ENCODE results near the gene LCT. TPM values are rescaled to one million over a fixed set of nuclear protein-coding genes. Genes with fewer than 3 reads are reported as not detected.
A peak's percentile ranks its signal among the peaks of the same experiment; 100 is the strongest.

The LCT gene
- total and polyA plus RNA-seq, 9 donors, result 0.03 to 3.1 (median 0.35) TPM; not detected in 5

DNA sequence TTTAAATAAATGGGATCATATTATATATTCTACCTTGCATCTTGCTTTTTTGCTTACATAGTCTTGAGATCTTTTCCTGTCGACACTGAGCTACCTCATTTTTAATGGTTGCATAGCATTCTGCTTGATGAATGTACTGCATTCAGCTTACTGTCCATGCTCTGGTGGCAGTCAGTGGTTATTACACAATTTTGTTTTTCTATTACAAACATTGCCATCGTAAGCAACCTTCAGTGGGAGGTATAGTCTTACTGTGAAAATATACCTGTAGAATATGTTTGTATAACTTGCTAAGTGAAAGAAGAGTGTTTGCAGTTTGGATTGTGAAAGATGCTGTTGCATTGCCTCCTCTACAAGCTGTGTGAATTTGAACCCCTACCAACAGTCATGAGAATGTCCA lies 52.0 kb downstream of the LCT start:
- Histone ChIP-seq H3K27me3 (ENCODE audit: control insufficient read depth, insufficient read depth, low read length) (no peaks in the 10 kb centered on the region), H3K27ac (ENCODE audit: low read length) (no peak overlapping the region), H3K4me3 (ENCODE audit: low read length) (no peak overlapping the region), H3K9me3 (replicated peaks; ENCODE audit: control insufficient read depth, low read depth, low read length) (no peaks in the 10 kb centered on the region), H3K36me3 (ENCODE audit: control insufficient read depth, insufficient read depth, low read length) (peaks cover 38% of the 10 kb centered on the region), H3K4me1 (ENCODE audit: control insufficient read depth, insufficient read depth, low read length) (no peaks in the 10 kb centered on the region)
- WGBS (ENCODE audit: insufficient coverage), result no CpG with 5 or more reads among the region's 2 CpGs
- no peak for DNase-seq

DNA sequence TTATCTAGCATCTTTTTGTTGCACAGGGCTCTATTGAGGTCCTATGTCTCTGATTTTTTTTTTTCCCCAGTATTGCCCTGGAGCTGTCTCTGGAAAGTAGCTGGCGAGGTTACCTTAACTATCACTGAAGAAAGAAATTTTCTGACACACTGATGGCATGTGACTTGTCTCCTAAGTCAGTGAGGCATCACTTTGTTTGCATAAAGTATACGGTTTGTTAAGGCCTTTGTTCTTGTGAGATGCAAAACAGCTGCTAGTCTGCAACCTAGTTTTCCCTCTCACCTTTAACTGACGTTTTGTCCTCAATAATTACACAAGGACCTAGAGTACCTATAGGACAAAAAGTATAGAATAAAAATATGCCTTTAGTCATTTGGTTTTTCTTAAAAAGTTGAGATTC lies 53.5 kb downstream of the LCT start:
- Histone ChIP-seq H3K27me3 (ENCODE audit: control insufficient read depth, insufficient read depth, low read length) (no peaks in the 10 kb centered on the region), H3K4me3 (ENCODE audit: low read length) (no peak overlapping the region), H3K27ac (ENCODE audit: low read length) (no peak overlapping the region), H3K9me3 (replicated peaks; ENCODE audit: control insufficient read depth, low read depth, low read length) (no peaks in the 10 kb centered on the region), H3K36me3 (ENCODE audit: control insufficient read depth, insufficient read depth, low read length) (peaks cover 39% of the 10 kb centered on the region), H3K4me1 (ENCODE audit: control insufficient read depth, insufficient read depth, low read length) (no peaks in the 10 kb centered on the region)
- DNase-seq, result no peak
- WGBS (ENCODE audit: insufficient coverage), result no CpG with 5 or more reads among the region's 3 CpGs

DNA sequence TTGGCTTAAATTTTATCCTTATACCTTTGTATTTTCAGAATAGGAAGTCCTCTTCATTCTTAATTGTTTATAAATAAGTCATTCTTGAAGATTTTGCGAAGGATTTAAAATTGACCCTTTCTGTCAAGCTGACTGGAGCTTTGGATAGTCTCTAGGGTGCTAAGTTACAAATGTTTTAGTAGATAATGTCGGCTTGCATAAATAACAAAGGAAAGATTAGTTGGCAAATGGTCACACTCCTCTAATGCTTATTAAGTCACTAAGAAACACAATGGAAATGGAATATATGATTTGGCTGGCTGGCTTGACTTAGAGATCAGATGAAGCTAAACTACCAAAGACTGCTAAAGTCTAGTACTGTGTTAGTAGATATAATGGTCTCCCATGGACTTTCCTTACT lies 54.8 kb downstream of the LCT start:
- Histone ChIP-seq H3K9me3 (replicated peaks; ENCODE audit: control insufficient read depth, low read depth, low read length) (no peaks in the 10 kb centered on the region), H3K4me3 (ENCODE audit: low read length) (no peak overlapping the region), H3K36me3 (ENCODE audit: control insufficient read depth, insufficient read depth, low read length) (peaks cover 38% of the 10 kb centered on the region), H3K27ac (ENCODE audit: low read length) (no peak overlapping the region), H3K4me1 (ENCODE audit: control insufficient read depth, insufficient read depth, low read length) (no peaks in the 10 kb centered on the region), H3K27me3 (ENCODE audit: control insufficient read depth, insufficient read depth, low read length) (no peaks in the 10 kb centered on the region)
- no peak for DNase-seq
- WGBS (ENCODE audit: insufficient coverage), result no CpG with 5 or more reads among the region's 2 CpGs

DNA sequence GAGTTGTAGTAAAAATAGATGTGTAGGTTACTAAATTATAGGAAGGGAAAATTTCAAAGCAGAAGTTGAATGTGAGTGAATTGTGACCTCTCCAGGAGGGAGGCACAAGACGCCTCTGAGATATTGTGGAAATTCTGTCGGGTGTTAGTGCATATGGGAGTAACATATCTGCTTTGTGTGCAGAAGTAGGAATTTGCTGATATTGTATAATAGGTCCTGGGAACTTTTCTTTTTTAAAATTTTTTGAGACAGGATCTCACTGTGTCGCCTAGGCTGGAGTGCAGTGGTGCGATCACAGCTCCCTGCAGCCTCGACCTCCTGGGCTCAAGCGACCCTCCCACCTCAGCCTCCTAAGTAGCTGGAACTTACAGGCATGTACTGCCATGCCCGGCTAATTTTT lies 60.6 kb downstream of the LCT start:
- no peak overlapping the region for H3K27ac ChIP-seq (ENCODE audit: low read length)
- no peak overlapping the region for H3K4me3 ChIP-seq (ENCODE audit: low read length)
- no peaks in the 10 kb centered on the region for H3K27me3 ChIP-seq (ENCODE audit: control insufficient read depth, insufficient read depth, low read length)
- no peaks in the 10 kb centered on the region for H3K4me1 ChIP-seq (ENCODE audit: control insufficient read depth, insufficient read depth, low read length)
- H3K36me3 ChIP-seq (ENCODE audit: control insufficient read depth, insufficient read depth, low read length), result peaks cover 50% of the 10 kb centered on the region
- no peak for DNase-seq
- H3K9me3 ChIP-seq (replicated peaks; ENCODE audit: control insufficient read depth, low read depth, low read length), result peaks cover 3% of the 10 kb centered on the region
- WGBS (ENCODE audit: insufficient coverage), result 96% methylated on average over 5 of the region's 7 CpGs

DNA sequence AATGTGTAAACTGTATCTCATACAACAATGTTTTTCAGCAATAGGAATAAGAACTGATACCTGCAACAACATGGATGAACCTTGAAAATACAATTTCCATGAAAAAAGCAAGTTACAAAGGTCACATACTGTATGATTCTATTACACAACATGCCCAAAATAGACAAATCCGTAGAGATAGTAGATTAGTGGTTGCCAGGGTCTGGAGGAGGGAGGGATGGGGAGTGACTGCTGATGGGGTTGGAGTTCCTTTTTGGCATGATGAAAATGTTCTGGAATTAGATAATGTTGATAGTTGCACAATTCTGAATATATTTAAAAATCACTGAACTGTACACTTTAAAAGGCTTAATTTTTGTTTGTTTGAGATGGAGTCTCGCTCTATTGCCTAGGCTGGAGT lies 61.6 kb downstream of the LCT start:
- WGBS (ENCODE audit: insufficient coverage), result no CpG with 5 or more reads among the region's 2 CpGs

DNA sequence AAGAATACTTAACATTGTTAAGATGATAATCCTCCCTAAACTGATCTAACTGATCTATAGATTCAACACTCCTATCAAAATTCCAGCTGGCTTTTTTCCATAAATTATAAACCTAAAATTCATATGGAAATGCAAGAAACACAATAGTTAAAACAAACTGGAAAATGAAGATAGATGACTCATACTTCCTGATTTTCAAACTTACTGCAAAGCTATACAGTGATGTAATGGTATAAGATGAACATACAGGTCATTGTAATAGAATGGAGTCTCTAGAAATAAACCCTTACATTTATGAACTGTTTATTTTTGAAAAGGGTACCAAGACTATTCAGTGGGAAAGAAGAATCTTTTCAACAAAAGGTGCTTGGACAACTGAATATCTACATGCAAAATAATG lies 63.1 kb downstream of the LCT start:
- H3K36me3 ChIP-seq (ENCODE audit: control insufficient read depth, insufficient read depth, low read length), result peaks cover 50% of the 10 kb centered on the region
- no peaks in the 10 kb centered on the region for H3K4me1 ChIP-seq (ENCODE audit: control insufficient read depth, insufficient read depth, low read length)
- no peaks in the 10 kb centered on the region for H3K27me3 ChIP-seq (ENCODE audit: control insufficient read depth, insufficient read depth, low read length)
- DNase-seq, result no peak
- peaks cover 3% of the 10 kb centered on the region for H3K9me3 ChIP-seq (replicated peaks; ENCODE audit: control insufficient read depth, low read depth, low read length)
- H3K4me3 ChIP-seq (ENCODE audit: low read length), result no peak overlapping the region
- no peak overlapping the region for H3K27ac ChIP-seq (ENCODE audit: low read length)

More for the DNA sequence above, 61.6 kb downstream of the LCT start:
- peak; percentile 6 for DNase-seq
- peaks cover 3% of the 10 kb centered on the region for H3K9me3 ChIP-seq (replicated peaks; ENCODE audit: control insufficient read depth, low read depth, low read length)
- H3K36me3 ChIP-seq (ENCODE audit: control insufficient read depth, insufficient read depth, low read length), result peaks cover 51% of the 10 kb centered on the region
- H3K4me3 ChIP-seq (ENCODE audit: low read length), result no peak overlapping the region
- no peaks in the 10 kb centered on the region for H3K4me1 ChIP-seq (ENCODE audit: control insufficient read depth, insufficient read depth, low read length)
- no peaks in the 10 kb centered on the region for H3K27me3 ChIP-seq (ENCODE audit: control insufficient read depth, insufficient read depth, low read length)
- H3K27ac ChIP-seq (ENCODE audit: low read length), result no peak overlapping the region

DNA sequence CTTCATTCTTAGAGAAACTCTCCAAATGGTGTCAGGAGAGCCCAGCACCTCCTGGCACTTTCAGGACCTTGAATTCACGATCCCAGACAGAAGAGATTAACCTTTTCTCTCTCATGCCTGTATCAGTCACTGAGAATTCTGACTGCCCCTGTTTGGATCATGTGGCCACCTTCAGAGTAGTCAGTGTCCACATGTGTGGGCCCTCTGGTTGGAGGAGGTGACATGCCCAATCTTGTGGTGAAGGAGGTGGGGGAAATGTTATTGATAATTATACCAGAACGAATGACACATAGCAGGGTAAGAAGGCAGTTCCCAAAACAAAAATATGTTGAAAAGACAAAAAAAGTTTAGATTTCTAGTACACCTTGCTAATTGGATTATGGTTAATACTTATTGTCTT lies 63.7 kb downstream of the LCT start:
- H3K36me3 ChIP-seq (ENCODE audit: control insufficient read depth, insufficient read depth, low read length), result peaks cover 56% of the 10 kb centered on the region
- peaks cover 3% of the 10 kb centered on the region for H3K9me3 ChIP-seq (replicated peaks; ENCODE audit: control insufficient read depth, low read depth, low read length)
- H3K4me1 ChIP-seq (ENCODE audit: control insufficient read depth, insufficient read depth, low read length), result no peaks in the 10 kb centered on the region
- no peak for DNase-seq
- no peak overlapping the region for H3K27ac ChIP-seq (ENCODE audit: low read length)
- WGBS (ENCODE audit: insufficient coverage), result no CpG with 5 or more reads among the region's 2 CpGs
- H3K27me3 ChIP-seq (ENCODE audit: control insufficient read depth, insufficient read depth, low read length), result no peaks in the 10 kb centered on the region
- no peak overlapping the region for H3K4me3 ChIP-seq (ENCODE audit: low read length)

DNA sequence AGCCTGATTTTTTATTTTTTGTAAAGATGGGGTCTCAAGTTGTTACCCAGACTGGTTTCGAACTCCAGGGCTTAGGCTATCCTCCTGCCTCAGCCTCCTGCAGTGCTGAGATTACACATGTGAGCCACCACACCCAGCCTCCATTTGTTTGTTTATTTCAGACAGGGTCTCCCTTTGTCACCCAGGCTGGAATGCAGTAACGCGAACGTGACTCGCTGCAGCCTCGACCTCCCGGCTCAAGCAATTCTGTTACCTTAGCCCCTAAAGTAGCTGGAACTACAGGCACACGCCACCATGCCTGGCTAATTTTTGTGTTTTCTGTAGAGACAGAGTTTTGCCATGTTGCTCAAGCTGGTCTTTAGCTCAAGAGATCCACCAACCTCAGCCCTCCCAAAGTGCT lies 68.1 kb downstream of the LCT start:
- peaks cover 53% of the 10 kb centered on the region for H3K36me3 ChIP-seq (ENCODE audit: control insufficient read depth, insufficient read depth, low read length)
- 97% methylated on average over 7 of the region's 8 CpGs for WGBS (ENCODE audit: insufficient coverage)

DNA sequence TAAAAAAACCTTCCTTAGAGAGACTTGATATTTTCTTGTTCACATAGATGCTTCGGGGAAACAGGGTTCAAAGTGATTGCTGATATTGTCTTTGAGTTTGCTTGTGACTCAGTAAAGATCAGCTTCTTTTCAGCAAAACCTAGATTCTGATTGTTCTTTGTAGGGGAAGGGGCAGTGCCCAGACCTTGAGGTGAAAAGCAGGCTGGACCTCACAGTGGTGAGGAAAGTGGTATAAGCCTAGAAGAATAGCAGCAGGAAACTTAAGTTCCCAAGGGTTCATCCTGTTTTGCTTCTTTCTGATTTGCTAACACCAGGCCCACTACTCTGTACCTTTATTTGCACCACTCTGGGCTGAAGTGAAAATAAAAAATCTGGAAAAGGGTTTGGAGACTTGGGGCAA lies 74.5 kb downstream of the LCT start:
- no peaks in the 10 kb centered on the region for H3K27me3 ChIP-seq (ENCODE audit: control insufficient read depth, insufficient read depth, low read length)
- H3K4me3 ChIP-seq (ENCODE audit: low read length), result no peak overlapping the region
- no peak overlapping the region for H3K27ac ChIP-seq (ENCODE audit: low read length)
- peaks cover 3% of the 10 kb centered on the region for H3K9me3 ChIP-seq (replicated peaks; ENCODE audit: control insufficient read depth, low read depth, low read length)
- H3K36me3 ChIP-seq (ENCODE audit: control insufficient read depth, insufficient read depth, low read length), result peaks cover 46% of the 10 kb centered on the region
- DNase-seq, result no peak
- no peaks in the 10 kb centered on the region for H3K4me1 ChIP-seq (ENCODE audit: control insufficient read depth, insufficient read depth, low read length)
- WGBS (ENCODE audit: insufficient coverage), result 100% methylated on average over 1 of the region's 1 CpG

More for the DNA sequence above, 68.1 kb downstream of the LCT start:
- Histone ChIP-seq H3K4me1 (ENCODE audit: control insufficient read depth, insufficient read depth, low read length) (no peaks in the 10 kb centered on the region), H3K9me3 (replicated peaks; ENCODE audit: control insufficient read depth, low read depth, low read length) (peaks cover 3% of the 10 kb centered on the region), H3K4me3 (ENCODE audit: low read length) (no peak overlapping the region), H3K27ac (ENCODE audit: low read length) (no peak overlapping the region), H3K27me3 (ENCODE audit: control insufficient read depth, insufficient read depth, low read length) (no peaks in the 10 kb centered on the region)
- DNase-seq, result no peak

DNA sequence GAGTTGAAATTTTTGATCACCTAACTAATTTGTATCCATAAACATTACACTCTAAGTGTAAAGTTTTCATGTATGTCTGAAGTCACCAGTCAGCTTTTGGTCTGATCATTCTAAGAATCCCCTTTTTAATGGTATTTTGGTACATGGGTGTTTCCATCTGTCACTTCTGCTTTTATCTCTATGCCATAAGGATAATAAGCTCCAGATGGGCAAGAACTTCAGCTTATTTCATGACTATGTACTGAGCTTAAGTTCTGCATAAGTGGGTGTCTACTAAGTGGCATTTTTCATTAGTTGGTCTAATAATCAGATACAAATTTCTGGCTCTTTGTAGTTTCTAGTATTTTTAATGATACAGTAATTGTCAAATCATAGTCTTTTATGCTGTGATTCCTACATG lies 75.0 kb downstream of the LCT start:
- Histone ChIP-seq H3K36me3 (ENCODE audit: control insufficient read depth, insufficient read depth, low read length) (peaks cover 49% of the 10 kb centered on the region), H3K27ac (ENCODE audit: low read length) (no peak overlapping the region), H3K4me3 (ENCODE audit: low read length) (no peak overlapping the region), H3K4me1 (ENCODE audit: control insufficient read depth, insufficient read depth, low read length) (no peaks in the 10 kb centered on the region), H3K27me3 (ENCODE audit: control insufficient read depth, insufficient read depth, low read length) (no peaks in the 10 kb centered on the region), H3K9me3 (replicated peaks; ENCODE audit: control insufficient read depth, low read depth, low read length) (peaks cover 6% of the 10 kb centered on the region)
- no peak for DNase-seq

DNA sequence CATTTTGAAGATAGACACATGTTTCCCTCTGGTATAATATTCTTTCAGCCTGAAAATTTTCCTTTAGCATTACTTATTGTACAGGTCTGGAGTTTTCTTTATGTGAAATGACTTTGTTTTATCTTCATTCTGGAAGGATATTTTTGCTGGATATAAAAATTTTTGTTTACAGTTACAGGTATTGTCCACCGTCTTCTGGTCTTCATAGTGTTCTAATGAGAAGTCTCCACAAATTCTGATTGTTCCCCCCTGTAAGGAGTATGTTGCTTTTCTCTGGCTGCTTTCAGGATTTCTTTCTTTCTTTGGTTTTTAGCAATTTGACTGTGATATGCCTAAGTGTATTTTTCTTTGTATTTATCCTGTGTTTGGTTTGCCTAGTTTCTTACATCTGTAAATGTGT lies 80.3 kb downstream of the LCT start:
- Histone ChIP-seq H3K36me3 (ENCODE audit: control insufficient read depth, insufficient read depth, low read length) (peaks cover 49% of the 10 kb centered on the region), H3K4me3 (ENCODE audit: low read length) (no peak overlapping the region), H3K27me3 (ENCODE audit: control insufficient read depth, insufficient read depth, low read length) (no peaks in the 10 kb centered on the region), H3K27ac (ENCODE audit: low read length) (no peak overlapping the region), H3K4me1 (ENCODE audit: control insufficient read depth, insufficient read depth, low read length) (no peaks in the 10 kb centered on the region), H3K9me3 (replicated peaks; ENCODE audit: control insufficient read depth, low read depth, low read length) (peaks cover 17% of the 10 kb centered on the region)
- no CpG with 5 or more reads among the region's 1 CpG for WGBS (ENCODE audit: insufficient coverage)
- no peak for DNase-seq

Data from muscle of leg (tissue), 11 donors.